AG04450 (cell line): ENCODE data around the gene KCNIP1. TPM values are rescaled to one million over a fixed set of nuclear protein-coding genes. Genes with fewer than 3 reads are reported as not detected.

Source experiments
- CTCF ChIA-PET: fragments of 300-600, 350-600 bp; formaldehyde crosslinking; extraction: SDS; loops from one replicate; lab custom pipeline; 2022; ENCODE audit warnings: antibody characterized with exemption, inconsistent platforms; lab: Charles Lee
- POLR2A ChIA-PET: fragments of 350-600 bp; formaldehyde crosslinking; extraction: SDS; loops from one replicate; lab custom pipeline; 2021; ENCODE audit warnings: antibody characterized with exemption, inconsistent platforms; lab: Yijun Ruan, JAX
- DNase-seq: peaks from one replicate; pipeline ENCODE4 v3.0.0-alpha.2; 2011; ENCODE audit warnings: low read depth, low spot score
- H3K27ac ChIP-seq: one replicate; pipeline ENCODE4 v1.5.1; 2012; ENCODE audit warnings: low read depth, low read length, control low read depth
- H3K27me3 ChIP-seq: one replicate; pipeline ENCODE4 v1.6.0; 2012; ENCODE audit warnings: low read length; ENCODE audit not compliant: control insufficient read depth, insufficient read depth
- H3K4me3 ChIP-seq: 2 replicates; pipeline ENCODE4 v1.5.1; 2011; ENCODE audit warnings: mild to moderate bottlenecking, low read depth, low read length, control low read depth
- H3K9me3 ChIP-seq: 2 replicates; pipeline ENCODE4 v1.5.1; 2012; ENCODE audit warnings: low read length; ENCODE audit not compliant: control insufficient read depth, insufficient read depth
- polyA plus RNA-seq: library from polyadenylated mRNA; depleted of rRNA; stranded (reverse); fragments of >200 nt; gene quantifications from 2 replicates; pipeline ENCODE4 v1.2.3, GENCODE V29; 2011
- TF ChIP-seq, protein P1 (sequence below): IDR thresholded peaks from 2 replicates; pipeline ENCODE4 v1.5.1; 2011; ENCODE audit warnings: low read depth, low read length, control low read depth, inconsistent platforms

Gene KCNIP1
- polyA plus RNA-seq, 1 experiment = not detected

DNA sequence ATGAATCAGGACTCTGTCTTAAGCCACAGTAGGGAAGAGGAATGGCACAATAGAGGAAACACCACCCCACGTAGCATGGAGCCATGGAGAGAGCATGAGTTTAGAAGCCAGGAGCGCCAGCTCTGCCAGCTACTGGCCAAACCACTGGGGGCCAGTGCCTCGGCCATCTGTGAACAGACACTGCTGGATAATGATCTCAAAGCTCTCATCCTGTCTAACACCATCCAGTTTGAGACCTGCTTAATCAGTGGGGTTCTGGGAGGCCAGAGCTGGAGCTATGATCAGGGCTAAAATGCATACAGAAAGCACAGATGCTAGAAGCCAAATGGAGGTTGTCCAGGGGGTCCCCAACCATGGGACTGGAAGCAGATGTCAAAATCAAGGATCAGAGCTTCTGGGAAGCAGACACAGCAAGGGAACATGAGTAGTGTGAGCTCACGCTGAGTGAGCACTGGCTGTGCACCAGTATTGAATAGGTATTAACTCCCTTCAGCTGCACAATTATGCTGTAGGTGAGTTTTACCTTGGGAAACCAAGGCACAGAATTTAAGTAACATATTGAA, 92.7 kb downstream of the KCNIP1 start:
- ChIA-PET POLR2A (interaction anchor here (0.7 kb wide), 1 partner anchor 398 kb away, joined by 3 read pairs; no protein-coding TSS in a partner anchor), CTCF (interaction anchor here (1.0 to 1.9 kb wide), 4 partner anchors 35 to 162 kb away, joined by 3 to 7 read pairs (median 4); no protein-coding TSS in a partner anchor)
- H3K4me3 ChIP-seq = no peak overlapping the region
- H3K27ac ChIP-seq = no peak overlapping the region
- DNase-seq = no peak
- TF ChIP-seq, protein P1, sequence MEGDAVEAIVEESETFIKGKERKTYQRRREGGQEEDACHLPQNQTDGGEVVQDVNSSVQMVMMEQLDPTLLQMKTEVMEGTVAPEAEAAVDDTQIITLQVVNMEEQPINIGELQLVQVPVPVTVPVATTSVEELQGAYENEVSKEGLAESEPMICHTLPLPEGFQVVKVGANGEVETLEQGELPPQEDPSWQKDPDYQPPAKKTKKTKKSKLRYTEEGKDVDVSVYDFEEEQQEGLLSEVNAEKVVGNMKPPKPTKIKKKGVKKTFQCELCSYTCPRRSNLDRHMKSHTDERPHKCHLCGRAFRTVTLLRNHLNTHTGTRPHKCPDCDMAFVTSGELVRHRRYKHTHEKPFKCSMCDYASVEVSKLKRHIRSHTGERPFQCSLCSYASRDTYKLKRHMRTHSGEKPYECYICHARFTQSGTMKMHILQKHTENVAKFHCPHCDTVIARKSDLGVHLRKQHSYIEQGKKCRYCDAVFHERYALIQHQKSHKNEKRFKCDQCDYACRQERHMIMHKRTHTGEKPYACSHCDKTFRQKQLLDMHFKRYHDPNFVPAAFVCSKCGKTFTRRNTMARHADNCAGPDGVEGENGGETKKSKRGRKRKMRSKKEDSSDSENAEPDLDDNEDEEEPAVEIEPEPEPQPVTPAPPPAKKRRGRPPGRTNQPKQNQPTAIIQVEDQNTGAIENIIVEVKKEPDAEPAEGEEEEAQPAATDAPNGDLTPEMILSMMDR = no peak
- no peaks in the 10 kb centered on the region for H3K27me3 ChIP-seq
- H3K9me3 ChIP-seq = no peaks in the 10 kb centered on the region

DNA sequence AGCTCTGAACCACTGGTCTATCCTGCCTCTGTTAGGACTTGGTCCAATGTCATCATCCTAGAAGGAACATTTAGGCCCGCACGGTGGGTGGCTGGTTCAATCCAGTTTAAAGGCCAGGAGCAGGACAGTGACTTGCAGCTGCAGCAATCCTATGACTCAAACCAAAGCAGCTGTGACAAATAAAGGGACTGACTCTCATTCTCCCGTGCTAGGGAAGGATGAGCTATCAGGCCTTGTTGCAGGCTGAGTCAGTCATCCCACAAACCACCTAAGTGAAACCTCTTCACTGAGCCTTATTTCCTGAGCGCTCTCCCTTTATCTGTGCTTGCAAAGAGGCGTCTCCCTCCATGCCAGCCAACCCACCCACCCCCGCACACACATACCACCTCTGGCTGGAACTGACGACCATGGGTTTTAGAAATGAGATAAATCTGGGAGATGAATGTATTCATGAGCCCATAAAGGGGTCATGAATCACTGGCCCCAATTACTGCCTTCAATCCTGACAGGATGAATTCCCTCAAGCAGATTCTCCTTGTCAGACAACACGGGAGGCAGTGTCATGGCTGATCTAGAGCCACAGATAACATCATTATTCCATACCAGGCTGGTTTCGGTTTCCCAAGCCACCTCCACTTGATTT, 93.4 kb downstream of the KCNIP1 start:
- DNase-seq = no peak
- ChIA-PET POLR2A (interaction anchor here (0.7 to 1.5 kb wide), 2 partner anchors 45 to 399 kb away, joined by 3 to 4 read pairs; no protein-coding TSS in a partner anchor), CTCF (interaction anchor here (1.0 to 1.9 kb wide), 4 partner anchors 34 to 162 kb away, joined by 3 to 7 read pairs (median 4); no protein-coding TSS in a partner anchor)
- TF ChIP-seq, protein P1 = no peak
- Histone ChIP-seq H3K9me3 (no peaks in the 10 kb centered on the region), H3K27me3 (peaks cover 4% of the 10 kb centered on the region), H3K4me3 (no peak overlapping the region), H3K27ac (no peak overlapping the region)

DNA sequence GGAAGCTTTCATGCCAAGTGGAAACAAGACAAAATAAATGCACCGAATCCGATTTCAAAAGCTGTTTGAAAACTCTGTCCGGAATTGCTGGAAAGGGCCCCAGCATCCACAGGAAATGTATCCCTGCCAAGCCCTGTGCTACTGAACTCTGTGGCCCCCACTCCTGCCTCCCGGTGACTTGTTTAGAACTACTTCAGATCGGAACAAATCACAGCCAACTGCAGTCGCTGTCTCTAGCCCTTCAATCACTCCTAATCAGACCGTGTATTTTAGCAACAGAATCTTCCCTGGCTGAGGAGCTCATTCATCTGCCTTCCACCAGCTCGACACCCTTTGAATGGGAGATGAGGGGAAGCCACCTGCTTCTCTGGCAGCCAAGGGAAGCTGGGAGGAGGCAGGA, 94.1 kb downstream of the KCNIP1 start:
- no peak for DNase-seq

DNA sequence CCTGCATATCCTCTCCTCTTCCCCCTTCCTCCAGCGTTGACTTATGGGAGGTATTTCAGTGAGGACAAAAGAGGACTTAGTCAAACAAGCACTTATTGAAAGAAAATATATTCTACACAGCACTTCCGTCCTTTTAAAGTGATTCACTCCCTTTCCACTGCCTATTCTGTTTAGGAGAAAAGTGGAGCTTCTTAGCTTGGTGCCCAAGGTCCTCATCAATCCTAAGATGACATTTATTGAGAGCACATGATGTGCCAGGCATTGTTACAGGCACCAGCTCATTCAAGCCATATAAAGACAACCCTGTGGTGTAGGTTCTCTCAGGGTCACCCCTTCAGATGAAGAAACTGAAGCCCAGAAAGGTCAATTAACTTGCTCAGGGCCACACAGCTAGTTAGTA, 95.9 kb downstream of the KCNIP1 start:
- ChIA-PET CTCF (interaction anchor here (0.9 to 1.1 kb wide), 2 partner anchors 34 to 165 kb away, joined by 3 to 4 read pairs; no protein-coding TSS in a partner anchor), POLR2A (no interaction called here)
- TF ChIP-seq, protein P1 = no peak
- H3K4me3 ChIP-seq = no peak overlapping the region
- no peaks in the 10 kb centered on the region for H3K9me3 ChIP-seq
- DNase-seq = no peak
- H3K27me3 ChIP-seq = peaks cover 6% of the 10 kb centered on the region
- H3K27ac ChIP-seq = no peak overlapping the region

More for the DNA sequence above, 94.1 kb downstream of the KCNIP1 start:
- no peak overlapping the region for H3K4me3 ChIP-seq
- H3K9me3 ChIP-seq = no peaks in the 10 kb centered on the region
- ChIA-PET CTCF (interaction anchor here (1.0 to 1.9 kb wide), 3 partner anchors 36 to 163 kb away, joined by 3 to 7 read pairs (median 3); no protein-coding TSS in a partner anchor), POLR2A (interaction anchor here (1.5 kb wide), 1 partner anchor 45 kb away, joined by 4 read pairs; no protein-coding TSS in a partner anchor)
- H3K27ac ChIP-seq = no peak overlapping the region
- TF ChIP-seq, protein P1 = no peak
- peaks cover 5% of the 10 kb centered on the region for H3K27me3 ChIP-seq

DNA sequence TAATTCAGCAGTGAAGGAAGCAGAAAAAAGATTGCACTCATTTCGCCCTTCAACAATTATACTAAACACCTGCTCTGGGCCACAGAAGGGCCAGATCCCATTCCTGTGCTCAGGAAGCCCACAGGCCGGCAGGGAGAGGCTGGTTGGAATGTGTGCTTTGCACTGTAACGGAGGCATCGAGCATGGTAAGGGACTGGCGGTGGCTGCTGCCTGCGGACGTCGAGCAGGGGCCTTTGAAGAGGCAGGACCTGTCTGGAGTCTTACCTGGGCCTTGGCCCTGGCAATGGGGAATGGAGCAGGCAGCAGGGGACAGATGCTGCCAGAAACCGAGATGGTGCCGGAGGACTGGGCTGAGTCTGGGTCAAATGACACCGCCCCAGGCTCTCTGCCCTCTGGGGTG, 97.8 kb downstream of the KCNIP1 start:
- TF ChIP-seq, protein P1 = no peak
- no peak overlapping the region for H3K27ac ChIP-seq
- H3K27me3 ChIP-seq = peaks cover 8% of the 10 kb centered on the region
- no peak for DNase-seq
- H3K4me3 ChIP-seq = no peak overlapping the region
- ChIA-PET POLR2A (no interaction called here), CTCF (no interaction called here)
- H3K9me3 ChIP-seq = no peaks in the 10 kb centered on the region
